ENCODE data around the gene SOX10. TPM values are rescaled to one million over a fixed set of nuclear protein-coding genes. Genes with fewer than 3 reads are reported as not detected.
A peak's percentile ranks its signal among the peaks of the same experiment; 100 is the strongest.
"Not testable (repeated sequence)": the region's sequence is repeated elsewhere in the genome, so short reads cannot be mapped to it uniquely, and the experiment has no call there.

The SOX10 gene
- total and polyA plus RNA-seq, 3 donors from 2014 or later, result 5.0 to 6.1 (median 5.4) TPM

DNA sequence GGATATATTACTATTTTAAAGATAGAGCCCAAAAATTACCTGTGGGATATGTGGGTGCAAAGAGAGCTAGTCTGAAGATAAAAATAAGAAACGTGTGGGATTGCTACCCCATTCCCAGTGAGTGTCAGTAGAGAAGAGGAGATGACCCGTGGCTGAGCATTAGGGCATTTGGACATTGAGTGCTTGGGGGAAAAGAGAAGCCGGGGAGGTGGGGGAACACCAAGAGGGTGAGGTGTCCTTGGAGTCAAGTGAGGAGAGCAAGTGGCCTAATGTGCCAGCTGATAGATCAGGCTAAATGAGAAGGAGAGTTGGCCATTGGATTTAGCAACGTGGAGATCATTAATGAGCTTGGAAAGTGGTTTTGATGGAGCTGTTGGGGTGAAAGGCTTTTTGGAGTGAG lies 29.7 kb downstream of the SOX10 start:
- H3K4me1 ChIP-seq, result peaks cover 14% of the 10 kb centered on the region
- no peak for DNase-seq
- no peaks in the 10 kb centered on the region for H3K27me3 ChIP-seq
- no peak for TF ChIP-seq POLR2A (IDR thresholded peaks at IDR 0.05)
- TF ChIP-seq CTCF (IDR thresholded peaks at IDR 0.05), result no peak
- intact Hi-C loops (cut with DNase I; ENCODE audit: low total_unique reads), result no loop called here
- peak overlapping the region in 1 of 2 donors; percentile 87 for H3K4me3 ChIP-seq
- H3K9me3 ChIP-seq, result no peaks in the 10 kb centered on the region
- 38 to 41% methylated on average over 4 of the region's 4 CpGs for WGBS, 2 donors
- no peaks in the 10 kb centered on the region for H3K36me3 ChIP-seq (ENCODE audit: low read depth, missing control alignments)
- H3K27ac ChIP-seq, result no peak overlapping the region

GRCh38 chr22:37953437-37954179 lies 30.7 kb downstream of the SOX10 start, which contains the start of the genes C22orf23 and POLR2F:
Gene C22orf23 (minus strand): TSS chr22:37953601. CDS start chr22:37953149, 452 bp downstream.
Gene POLR2F (plus strand): TSS chr22:37953699. CDS start chr22:37953788, 89 bp downstream.
- no peaks in the 10 kb centered on the region for H3K36me3 ChIP-seq (ENCODE audit: low read depth, missing control alignments)
- DNase-seq, result peak; percentile 97
- no peaks in the 10 kb centered on the region for H3K27me3 ChIP-seq
- TF ChIP-seq POLR2A (IDR thresholded peaks at IDR 0.05), result peak; percentile 23
- no peak for TF ChIP-seq CTCF (IDR thresholded peaks at IDR 0.05)
- peak within 1 kb of the TSS; percentile 31 to 46 for H3K27ac ChIP-seq
- H3K4me1 ChIP-seq, result peaks cover 14% of the 10 kb centered on the region
- intact Hi-C loops (cut with DNase I; ENCODE audit: low total_unique reads), result no loop called here
- 0 to 1% methylated on average over 29 to 52 of the region's 52 CpGs for WGBS, 2 donors
- H3K4me3 ChIP-seq, result peak within 1 kb of the TSS; percentile 87 to 88
- H3K9me3 ChIP-seq, result no peaks in the 10 kb centered on the region

DNA sequence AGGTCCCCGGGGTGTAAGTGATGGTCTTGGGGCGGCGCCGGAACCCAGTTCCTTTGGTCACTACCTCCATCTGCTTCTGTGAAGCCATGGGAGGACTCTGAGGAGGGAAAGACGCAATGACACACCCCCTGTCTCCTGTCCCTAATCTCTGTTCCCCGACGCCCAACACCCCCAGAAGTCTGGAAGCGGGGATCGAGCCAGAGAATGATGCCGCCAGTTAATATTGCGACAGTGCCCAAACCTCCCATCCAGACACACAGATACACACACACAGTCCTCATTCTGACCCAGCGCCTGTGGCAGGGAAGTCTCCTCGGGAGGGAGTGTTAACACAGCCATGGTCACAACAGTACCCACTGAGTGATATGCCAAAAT lies 31.3 kb downstream of the SOX10 start:
- 0 to 1% methylated on average over 13 of the region's 13 CpGs for WGBS, 2 donors
- intact Hi-C loops (cut with DNase I; ENCODE audit: low total_unique reads), result no loop called here

GRCh38 chr22:37952629-37953028 lies 31.7 kb downstream of the SOX10 start:
- H3K9me3 ChIP-seq; H3K27me3 ChIP-seq; intact Hi-C loops (cut with DNase I; ENCODE audit: low total_unique reads); DNase-seq; H3K36me3 ChIP-seq (ENCODE audit: low read depth, missing control alignments); H3K27ac ChIP-seq: not testable (repeated sequence)
- peak overlapping the region; percentile 87 to 88 for H3K4me3 ChIP-seq
- H3K4me1 ChIP-seq, result peaks cover 14% of the 10 kb centered on the region
- 4 to 6% methylated on average over 8 to 20 of the region's 20 CpGs for WGBS, 2 donors

More for the DNA sequence above, 31.3 kb downstream of the SOX10 start:
- no peak overlapping the region for H3K27ac ChIP-seq
- no peak for TF ChIP-seq CTCF (IDR thresholded peaks at IDR 0.05)
- no peak for TF ChIP-seq POLR2A (IDR thresholded peaks at IDR 0.05)
- H3K36me3 ChIP-seq (ENCODE audit: low read depth, missing control alignments), result no peaks in the 10 kb centered on the region
- no peaks in the 10 kb centered on the region for H3K9me3 ChIP-seq
- H3K4me1 ChIP-seq, result peaks cover 14% of the 10 kb centered on the region
- H3K27me3 ChIP-seq, result no peaks in the 10 kb centered on the region
- no peak for DNase-seq
- H3K4me3 ChIP-seq, result peak overlapping the region; percentile 87 to 88

DNA sequence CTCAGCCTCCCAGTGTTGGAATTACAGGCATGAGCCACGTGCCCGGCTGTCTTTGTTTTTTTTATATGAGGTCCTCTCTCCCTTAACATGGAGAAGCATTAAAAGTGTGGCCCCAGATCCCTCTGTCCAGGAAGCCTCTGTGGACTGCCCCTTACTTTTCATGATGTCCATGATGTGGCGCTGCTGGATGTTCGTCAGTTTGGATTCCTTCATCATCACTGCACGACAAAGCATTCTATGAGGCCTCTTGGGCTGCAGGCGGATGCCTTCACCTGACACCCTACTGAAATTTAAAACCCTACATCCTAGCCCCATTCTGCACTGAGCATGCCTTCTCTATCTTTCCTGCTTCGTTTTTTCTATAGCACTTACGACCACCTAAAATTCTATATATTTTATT lies 33.0 kb downstream of the SOX10 start:
- WGBS, 2 donors, result 66 to 70% methylated on average over 8 of the region's 8 CpGs
- DNase-seq, result no peak
- Histone ChIP-seq H3K27me3 (no peaks in the 10 kb centered on the region), H3K4me3 (no peak overlapping the region), H3K9me3 (no peaks in the 10 kb centered on the region), H3K36me3 (ENCODE audit: low read depth, missing control alignments) (no peaks in the 10 kb centered on the region), H3K27ac (no peak overlapping the region), H3K4me1 (peaks cover 14% of the 10 kb centered on the region)
- intact Hi-C loops (cut with DNase I; ENCODE audit: low total_unique reads), result no loop called here
- TF ChIP-seq POLR2A (IDR thresholded peaks at IDR 0.05) (no peak), CTCF (IDR thresholded peaks at IDR 0.05) (no peak)

- H3K4me3 ChIP-seq; H3K9me3 ChIP-seq; intact Hi-C loops (cut with DNase I; ENCODE audit: low total_unique reads); H3K4me1 ChIP-seq; H3K27me3 ChIP-seq; DNase-seq; H3K27ac ChIP-seq; H3K36me3 ChIP-seq (ENCODE audit: low read depth, missing control alignments): not testable (repeated sequence)
- WGBS, 2 donors, result 91 to 93% methylated on average over 14 of the region's 14 CpGs
These were observed 37.1 kb downstream of the SOX10 start for GRCh38 chr22:37947142-37947795.

DNA sequence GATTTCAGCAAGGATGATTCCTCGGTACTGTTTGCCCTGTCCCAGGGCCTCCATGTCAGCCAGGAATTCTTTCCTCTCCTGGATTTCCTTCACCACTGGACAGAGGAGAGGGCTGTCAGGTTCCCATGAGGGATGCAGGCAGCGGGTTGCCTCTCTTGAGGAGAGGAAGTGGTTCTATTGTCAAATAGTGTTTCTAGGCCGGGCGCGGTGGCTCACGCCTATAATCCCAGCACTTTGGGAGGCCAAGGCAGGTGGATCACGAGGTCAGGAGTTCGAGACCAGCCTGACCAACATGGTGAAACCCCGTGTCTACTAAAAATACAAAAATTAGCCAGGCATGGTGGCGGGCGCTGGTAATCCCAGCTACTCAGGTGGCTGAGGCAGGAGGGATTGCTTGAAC lies 39.9 kb downstream of the SOX10 start:
- H3K27ac ChIP-seq; H3K9me3 ChIP-seq; intact Hi-C loops (cut with DNase I; ENCODE audit: low total_unique reads); H3K36me3 ChIP-seq (ENCODE audit: low read depth, missing control alignments); H3K4me3 ChIP-seq; H3K4me1 ChIP-seq; DNase-seq; H3K27me3 ChIP-seq: not testable (repeated sequence)
- WGBS, 2 donors, result 95 to 97% methylated on average over 11 of the region's 11 CpGs
